ENCODE results near the gene NCAM1.

NCAM1 gene

DNA sequence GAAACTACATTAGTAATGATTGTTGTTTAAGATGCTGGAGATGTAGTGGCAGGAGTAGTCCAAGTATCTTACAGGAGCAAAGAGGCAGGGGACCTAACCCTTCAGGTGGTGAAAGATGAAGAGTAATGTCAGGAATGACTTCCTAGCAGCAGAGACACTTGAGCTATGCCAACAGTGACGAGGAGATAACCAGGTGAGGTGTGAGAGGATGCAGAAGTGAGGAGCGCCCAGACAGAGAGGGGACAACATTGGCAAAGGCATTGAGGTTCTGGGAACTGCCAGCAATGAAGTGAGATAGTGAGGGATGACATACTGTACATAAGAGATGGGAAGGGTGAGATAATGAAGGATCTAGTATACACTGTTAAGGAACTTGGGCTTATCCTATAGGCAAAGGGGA, 95.8 kb downstream of the NCAM1 start:
- ChIA-PET CTCF (no interaction called here), POLR2A (no interaction called here)
- DNase-seq (ENCODE audit: extremely low spot score), result no peak
- TF ChIP-seq, protein P1, sequence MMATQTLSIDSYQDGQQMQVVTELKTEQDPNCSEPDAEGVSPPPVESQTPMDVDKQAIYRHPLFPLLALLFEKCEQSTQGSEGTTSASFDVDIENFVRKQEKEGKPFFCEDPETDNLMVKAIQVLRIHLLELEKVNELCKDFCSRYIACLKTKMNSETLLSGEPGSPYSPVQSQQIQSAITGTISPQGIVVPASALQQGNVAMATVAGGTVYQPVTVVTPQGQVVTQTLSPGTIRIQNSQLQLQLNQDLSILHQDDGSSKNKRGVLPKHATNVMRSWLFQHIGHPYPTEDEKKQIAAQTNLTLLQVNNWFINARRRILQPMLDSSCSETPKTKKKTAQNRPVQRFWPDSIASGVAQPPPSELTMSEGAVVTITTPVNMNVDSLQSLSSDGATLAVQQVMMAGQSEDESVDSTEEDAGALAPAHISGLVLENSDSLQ (IDR thresholded peaks at IDR 0.05), result no peak
- TF ChIP-seq NFRKB (IDR thresholded peaks at IDR 0.05) (no peak), ARNT (IDR thresholded peaks at IDR 0.05) (no peak), SP1 (IDR thresholded peaks at IDR 0.05) (no peak), TARDBP (IDR thresholded peaks at IDR 0.05) (no peak), SUZ12 (IDR thresholded peaks at IDR 0.05) (no peak), ZNF384 (IDR thresholded peaks at IDR 0.05) (no peak), HDGF (IDR thresholded peaks at IDR 0.05; ENCODE audit: borderline replicate concordance) (no peak), FOXA1 (IDR thresholded peaks at IDR 0.05) (no peak), FOXM1 (IDR thresholded peaks at IDR 0.05; ENCODE audit: borderline replicate concordance) (no peak), LEF1 (IDR thresholded peaks at IDR 0.05; ENCODE audit: borderline replicate concordance) (no peak), L3MBTL2 (conservative IDR thresholded peaks at IDR 0.05) (no peak), FOXK2 (IDR thresholded peaks at IDR 0.05) (no peak), CTBP1 (IDR thresholded peaks at IDR 0.05; ENCODE audit: borderline replicate concordance) (no peak), ELF4 (IDR thresholded peaks at IDR 0.05) (no peak), BHLHE40 (IDR thresholded peaks at IDR 0.05; ENCODE audit: borderline replicate concordance) (no peak)

DNA sequence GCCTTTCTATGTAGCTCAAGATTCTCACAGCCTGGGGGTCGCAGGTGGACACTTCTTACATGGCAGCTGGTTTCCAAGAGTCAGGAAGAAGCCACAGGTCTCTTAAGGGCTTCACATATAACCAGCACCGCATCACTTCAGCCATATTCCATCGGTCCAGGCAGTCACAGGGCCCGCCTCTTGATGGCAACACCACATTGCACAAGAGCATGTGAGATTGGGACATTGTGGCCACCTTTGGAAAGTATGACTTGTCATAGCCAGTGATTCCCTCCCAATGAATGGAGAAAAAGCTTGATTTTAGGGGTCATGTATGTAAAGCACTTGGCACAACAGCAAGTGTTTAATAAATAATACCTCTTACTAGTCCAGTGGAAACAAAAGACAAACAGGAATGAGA, 98.3 kb downstream of the NCAM1 start:
- no peak for TF ChIP-seq BHLHE40 (IDR thresholded peaks at IDR 0.05; ENCODE audit: borderline replicate concordance)
- no peak for TF ChIP-seq SP1 (IDR thresholded peaks at IDR 0.05)
- no peak for TF ChIP-seq LEF1 (IDR thresholded peaks at IDR 0.05; ENCODE audit: borderline replicate concordance)
- no peak for TF ChIP-seq SUZ12 (IDR thresholded peaks at IDR 0.05)
- no peak for DNase-seq (ENCODE audit: extremely low spot score)
- CTCF ChIA-PET, result interaction anchor here (0.8 kb wide), 1 partner anchor 10 kb away, joined by 3 read pairs; no protein-coding TSS in a partner anchor
- POLR2A ChIA-PET, result no interaction called here

DNA sequence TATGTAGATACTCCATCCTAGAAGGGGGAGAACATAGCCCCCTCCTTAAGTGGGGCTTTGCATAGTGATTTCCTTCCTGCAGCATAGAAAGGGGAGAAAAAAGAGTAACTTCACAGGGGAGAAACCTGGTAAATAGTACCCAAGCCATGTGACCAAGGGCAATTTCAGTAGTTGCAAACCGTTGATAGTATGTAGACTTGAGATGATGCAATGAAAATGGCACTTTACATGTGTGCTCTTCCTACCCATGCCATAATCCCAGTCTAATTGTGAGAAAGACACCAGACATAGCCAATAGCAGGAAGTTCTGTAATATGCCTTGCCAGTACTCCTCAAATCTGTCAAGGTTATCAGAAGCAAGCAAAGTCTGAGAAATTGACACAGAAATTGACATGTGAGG, 104.1 kb downstream of the NCAM1 start:
- POLR2A ChIA-PET, result no interaction called here
- no peak for DNase-seq (ENCODE audit: extremely low spot score)
- TF ChIP-seq SUZ12 (IDR thresholded peaks at IDR 0.05), result no peak
- no peak for TF ChIP-seq ARNT (IDR thresholded peaks at IDR 0.05)
- TF ChIP-seq BHLHE40 (IDR thresholded peaks at IDR 0.05; ENCODE audit: borderline replicate concordance), result no peak
- TF ChIP-seq HDGF (IDR thresholded peaks at IDR 0.05; ENCODE audit: borderline replicate concordance), result no peak
- TF ChIP-seq FOXK2 (IDR thresholded peaks at IDR 0.05), result no peak
- no peak for TF ChIP-seq TARDBP (IDR thresholded peaks at IDR 0.05)
- TF ChIP-seq NFRKB (IDR thresholded peaks at IDR 0.05), result no peak
- TF ChIP-seq, protein P1 (IDR thresholded peaks at IDR 0.05), result no peak
- no peak for TF ChIP-seq FOXM1 (IDR thresholded peaks at IDR 0.05; ENCODE audit: borderline replicate concordance)
- no peak for TF ChIP-seq LEF1 (IDR thresholded peaks at IDR 0.05; ENCODE audit: borderline replicate concordance)
- TF ChIP-seq ZNF384 (IDR thresholded peaks at IDR 0.05), result no peak
- no peak for TF ChIP-seq ELF4 (IDR thresholded peaks at IDR 0.05)
- TF ChIP-seq L3MBTL2 (conservative IDR thresholded peaks at IDR 0.05), result no peak
- no peak for TF ChIP-seq FOXA1 (IDR thresholded peaks at IDR 0.05)
- no peak for TF ChIP-seq SP1 (IDR thresholded peaks at IDR 0.05)
- CTCF ChIA-PET, result no interaction called here

DNA sequence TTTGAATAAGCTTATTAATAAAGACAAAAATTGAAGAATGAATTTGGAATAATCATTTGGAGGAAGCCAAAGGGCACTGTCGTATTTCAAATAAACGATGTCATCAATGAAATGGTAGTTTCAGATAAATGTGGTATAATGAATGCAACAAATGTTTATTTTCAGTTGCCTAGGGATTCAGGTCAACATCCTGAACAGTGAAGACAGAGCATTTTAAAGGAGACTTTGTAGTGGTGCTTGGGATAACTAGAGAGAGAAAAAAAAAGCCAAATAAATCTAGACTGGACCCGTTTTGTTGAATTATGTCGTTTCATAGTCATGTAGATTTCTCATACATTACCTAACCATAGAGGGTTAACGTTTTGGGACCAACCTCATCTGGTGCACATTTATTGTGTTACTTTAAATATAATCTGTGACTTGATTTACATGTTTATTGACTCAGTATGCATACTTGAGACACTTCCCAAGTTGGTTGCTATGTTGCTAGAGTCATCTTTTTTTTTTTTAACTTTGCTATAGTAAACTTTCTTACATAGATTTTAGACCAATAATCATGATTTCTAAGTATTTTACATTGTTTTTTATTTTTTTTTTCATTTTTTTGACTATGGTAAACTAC, 111.1 kb downstream of the NCAM1 start:
- TF ChIP-seq CTBP1 (IDR thresholded peaks at IDR 0.05; ENCODE audit: borderline replicate concordance) (no peak), ARNT (IDR thresholded peaks at IDR 0.05) (no peak), TARDBP (IDR thresholded peaks at IDR 0.05) (no peak), SUZ12 (IDR thresholded peaks at IDR 0.05) (no peak), LEF1 (IDR thresholded peaks at IDR 0.05; ENCODE audit: borderline replicate concordance) (no peak), FOXM1 (IDR thresholded peaks at IDR 0.05; ENCODE audit: borderline replicate concordance) (no peak), SP1 (IDR thresholded peaks at IDR 0.05) (no peak), ZNF384 (IDR thresholded peaks at IDR 0.05) (no peak), FOXK2 (IDR thresholded peaks at IDR 0.05) (no peak), HDGF (IDR thresholded peaks at IDR 0.05; ENCODE audit: borderline replicate concordance) (no peak), L3MBTL2 (conservative IDR thresholded peaks at IDR 0.05) (no peak), ELF4 (IDR thresholded peaks at IDR 0.05) (no peak), BHLHE40 (IDR thresholded peaks at IDR 0.05; ENCODE audit: borderline replicate concordance) (no peak), NFRKB (IDR thresholded peaks at IDR 0.05) (no peak)
- TF ChIP-seq, protein P1 (IDR thresholded peaks at IDR 0.05), result no peak
- CTCF ChIA-PET, result no interaction called here
- no peak for DNase-seq (ENCODE audit: extremely low spot score)
- POLR2A ChIA-PET, result no interaction called here

DNA sequence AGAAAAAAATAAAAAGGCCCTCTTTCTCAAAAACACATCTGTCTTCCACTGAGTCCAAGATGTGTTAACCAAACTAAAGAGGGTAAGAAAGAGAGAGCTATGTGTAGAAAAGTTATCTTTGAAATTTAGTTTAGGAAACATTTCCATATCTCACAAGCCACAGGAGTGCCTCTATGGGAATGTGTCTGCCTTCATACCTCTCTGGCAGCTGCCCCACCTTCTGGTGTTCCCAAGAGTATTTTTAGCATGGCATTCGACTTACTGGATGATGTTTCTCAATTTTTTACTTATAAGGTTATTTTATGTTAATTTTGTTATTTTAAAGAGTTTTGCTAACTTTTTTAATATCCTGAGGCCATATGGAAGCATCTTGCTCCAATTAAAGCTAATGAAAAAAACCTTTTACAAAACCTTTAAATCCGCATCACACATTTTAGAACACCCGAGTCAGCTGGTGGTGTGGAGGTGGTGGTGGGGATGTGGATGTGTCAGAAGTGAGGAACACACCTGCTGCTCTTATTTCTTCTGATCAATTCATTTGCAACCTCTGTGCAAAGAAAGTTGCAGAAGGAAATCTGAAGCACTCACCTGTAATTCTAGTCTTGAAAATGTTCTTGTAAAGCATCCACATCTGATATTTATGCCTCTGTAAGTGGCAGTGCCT, 112.2 kb downstream of the NCAM1 start:
- ChIA-PET CTCF (no interaction called here), POLR2A (no interaction called here)
- no peak for DNase-seq (ENCODE audit: extremely low spot score)
- TF ChIP-seq ARNT (IDR thresholded peaks at IDR 0.05) (no peak), ELF4 (IDR thresholded peaks at IDR 0.05) (no peak), TARDBP (IDR thresholded peaks at IDR 0.05) (no peak), ZNF384 (IDR thresholded peaks at IDR 0.05) (no peak), SP1 (IDR thresholded peaks at IDR 0.05) (no peak), L3MBTL2 (conservative IDR thresholded peaks at IDR 0.05) (no peak), CTBP1 (IDR thresholded peaks at IDR 0.05; ENCODE audit: borderline replicate concordance) (no peak), FOXM1 (IDR thresholded peaks at IDR 0.05; ENCODE audit: borderline replicate concordance) (no peak), BHLHE40 (IDR thresholded peaks at IDR 0.05; ENCODE audit: borderline replicate concordance) (no peak), HDGF (IDR thresholded peaks at IDR 0.05; ENCODE audit: borderline replicate concordance) (no peak), FOXA1 (IDR thresholded peaks at IDR 0.05) (no peak), NFRKB (IDR thresholded peaks at IDR 0.05) (no peak), SUZ12 (IDR thresholded peaks at IDR 0.05) (no peak), LEF1 (IDR thresholded peaks at IDR 0.05; ENCODE audit: borderline replicate concordance) (no peak)
- TF ChIP-seq, protein P1 (IDR thresholded peaks at IDR 0.05), result no peak
